GM12878 (cell line): Measurements from ENCODE around the gene SSU72. TPM values are rescaled to one million over a fixed set of nuclear protein-coding genes. Genes with fewer than 3 reads are reported as not detected.
A peak's percentile ranks its signal among the peaks of the same experiment; 100 is the strongest.

Experiments
- ATAC-seq: fragments of 200-7000 bp; cut with Tn5 transposase; 3 replicates; pipeline ENCODE4 v1.9.1; 2020; ENCODE audit warnings: mild to moderate bottlenecking, moderate library complexity
- BruUV-seq: library from RNA; stranded (reverse); fragments of 400-500 nt; replicated peaks from 2 replicates; lab custom pipeline; 2021; lab: Mats Ljungman, UMichigan
- CTCF ChIA-PET: fragments of 300-600 bp; sonication (Branson Sonifier 250); formaldehyde crosslinking; extraction: SDS; loops from one replicate; lab custom pipeline; 2021; ENCODE audit warnings: inconsistent platforms; lab: Yijun Ruan, JAX
- POLR2A ChIA-PET: fragments of 350-600 bp; formaldehyde crosslinking; extraction: SDS; loops from one replicate; lab custom pipeline; 2021; ENCODE audit warnings: inconsistent platforms; lab: Charles Lee
- RAD21 ChIA-PET: fragments of 300-600 bp; sonication (Branson Sonifier 250); formaldehyde crosslinking; loops from one replicate; lab custom pipeline; 2023; ENCODE audit warnings: antibody characterized with exemption; ENCODE audit not compliant: unreplicated experiment; lab: Charles Lee
- SMC1A ChIA-PET: fragments of 300-600 bp; sonication (Branson Sonifier 250); formaldehyde crosslinking; loops from one replicate; lab custom pipeline; 2023; ENCODE audit not compliant: unreplicated experiment, uncharacterized antibody; lab: Charles Lee
- DNase-seq: peaks from one replicate; pipeline ENCODE4 v3.0.0-alpha.2; 2011; ENCODE audit warnings: low read depth, low spot score
- FAIRE-seq: peaks from 3 replicates; lab custom pipeline; 2011; peaks lifted over from hg19 to GRCh38; lab: Jason Lieb, UNC
- H2AFZ ChIP-seq: 2 replicates; pipeline ENCODE4 v1.6.0; 2011; ENCODE audit warnings: low read depth, low read length, control low read depth; ENCODE audit not compliant: control insufficient read depth
- H3K27ac ChIP-seq: 2 replicates; pipeline ENCODE4 v1.5.1; 2011; ENCODE audit warnings: control low read depth; ENCODE audit not compliant: control insufficient read depth, insufficient read depth
- H3K27me3 ChIP-seq, 2 experiments: replicated peaks in 1 of 2; 2 replicates each; pipeline versions ENCODE4 v1.6.0 to v1.6.1; 2011; ENCODE audit warnings: low read length in 1 of 2; ENCODE audit not compliant: control insufficient read depth in 2 of 2, insufficient read depth in 2 of 2
- H3K36me3 ChIP-seq, 2 experiments: 2 replicates each; pipeline ENCODE4 v1.5.1; 2011; ENCODE audit warnings: low read length in 1 of 2; ENCODE audit not compliant: control insufficient read depth in 2 of 2, insufficient read depth in 2 of 2
- H3K4me1 ChIP-seq: 2 replicates; pipeline ENCODE4 v1.6.1; 2011; ENCODE audit warnings: mild to moderate bottlenecking, low read length, moderate library complexity, mixed read lengths; ENCODE audit not compliant: control insufficient read depth, insufficient read depth
- H3K4me2 ChIP-seq: 2 replicates; pipeline ENCODE4 v1.6.0; 2011; ENCODE audit warnings: control low read depth; ENCODE audit not compliant: control insufficient read depth, insufficient read depth
- H3K4me3 ChIP-seq: fragments of 200-600 bp; sonication (generic); 2 replicates; pipeline ENCODE4 v1.5.1; 2016
- H3K79me2 ChIP-seq: 2 replicates; pipeline ENCODE4 v1.6.0; 2011; ENCODE audit warnings: low read length; ENCODE audit not compliant: control insufficient read depth, insufficient read depth
- H3K9ac ChIP-seq: 2 replicates; pipeline ENCODE4 v1.8.0; 2011; ENCODE audit warnings: low read length, control low read depth, mixed read lengths; ENCODE audit not compliant: control insufficient read depth, insufficient read depth
- H3K9me3 ChIP-seq: replicated peaks from 3 replicates; pipeline ENCODE4 v1.5.1; 2011; ENCODE audit warnings: mild to moderate bottlenecking, low read length; ENCODE audit not compliant: control insufficient read depth, insufficient read depth
- H4K20me1 ChIP-seq: 2 replicates; pipeline ENCODE4 v1.6.0; 2011; ENCODE audit not compliant: control insufficient read depth, insufficient read depth
- BHLHE40 ChIP-seq, 2 experiments: fragments of 450-650 bp in 1 of 2; IDR thresholded peaks; 2 replicates each; pipeline ENCODE4 v1.6.1; 2011 to 2017; ENCODE audit warnings: low read depth in 2 of 2, borderline replicate concordance in 1 of 2, improper control_type of control experiment in 1 of 2, low read length in 1 of 2, mild to moderate bottlenecking in 1 of 2
- DPF2 ChIP-seq: fragments of 450-650 bp; IDR thresholded peaks from 2 replicates; pipeline ENCODE4 v1.6.1; 2017; ENCODE audit warnings: mild to moderate bottlenecking
- E2F8 ChIP-seq: fragments of 450-650 bp; IDR thresholded peaks from 2 replicates; pipeline ENCODE4 v1.6.1; 2018; ENCODE audit warnings: mild to moderate bottlenecking, low read depth, moderate library complexity; ENCODE audit not compliant: partially characterized antibody
- EGR1 ChIP-seq, 2 experiments: IDR thresholded peaks; 1 replicate in 1 of 2; 2 replicates in 1 of 2; pipeline ENCODE4 v1.6.1; 2011 to 2012; ENCODE audit warnings: low read depth in 2 of 2, low read length in 2 of 2, borderline replicate concordance in 1 of 2, mild to moderate bottlenecking in 1 of 2, moderate library complexity in 1 of 2
- IKZF1 ChIP-seq: fragments of 450-650 bp; conservative IDR thresholded peaks from 2 replicates; pipeline ENCODE4 v1.6.1; 2017; ENCODE audit warnings: antibody characterized with exemption, mild to moderate bottlenecking
- RBBP5 ChIP-seq: fragments of 200-600 bp; sonication (generic); conservative IDR thresholded peaks from 2 replicates; pipeline ENCODE4 v1.6.1; 2016
- WGBS: methylation state at CpG from one replicate; pipeline ENCODE4 v1.1.6; 2016; ENCODE audit warnings: low lambda C conversion rate; ENCODE audit not compliant: insufficient replicate concordance, insufficient coverage; ENCODE audit errors: missing lambda C conversion rate; 5-methylcytosine and 5-hydroxymethylcytosine counted together
- in situ Hi-C: fragments of 300-500 bp; cut with MboI; formaldehyde crosslinking; loops from 9 replicates; pipeline ENCODE4 v1.14.3; 2018; ENCODE audit warnings: mixed read lengths
- intact Hi-C: fragments of 100-400 bp; cut with micrococcal nuclease; formaldehyde crosslinking; loops from one replicate; pipeline ENCODE4 v1.14.2; 2022; ENCODE audit not compliant: unreplicated experiment
- polyA plus RNA-seq, 11 experiments: library from polyadenylated mRNA; depleted of rRNA in 4 of 11; unstranded in 6 of 11; stranded (reverse) in 5 of 11; fragments of >200 nt; fragmentation: Nextera tagmentation in 4 of 11; fragmentation: Illumina TruSeq in 1 of 11; extraction: Ambion mirVana in 4 of 11; extraction: Trizol in 1 of 11; gene quantifications; 1 replicate in 1 of 11; 2 replicates in 10 of 11; pipeline versions ENCODE4 v1.2.1 to v1.2.3, GENCODE V29; 2011 to 2016; ENCODE audit warnings: inconsistent platforms in 2 of 11, missing spikeins in 2 of 11, low read depth in 1 of 11
- total RNA-seq, 4 experiments: library from RNA; depleted of rRNA in 3 of 4; stranded (reverse); fragments of >200 nt in 3 of 4; fragmentation: Illumina TruSeq in 1 of 4; extraction: Trizol in 1 of 4; gene quantifications; 2 replicates each; pipeline versions ENCODE4 v1.2.1 to v1.2.3, GENCODE V29; 2013 to 2021
- TF ChIP-seq, protein P1 (sequence below), 3 experiments: IDR thresholded peaks in 2 of 3; conservative IDR thresholded peaks in 1 of 3; 2 replicates each; pipeline ENCODE4 v1.5.1; 2011; ENCODE audit warnings: low read depth in 3 of 3, low read length in 3 of 3, mild to moderate bottlenecking in 3 of 3, control low read depth in 2 of 3, moderate library complexity in 2 of 3, inconsistent platforms in 1 of 3, mixed read lengths in 1 of 3; ENCODE audit not compliant: control insufficient read depth in 2 of 3, insufficient read depth in 1 of 3; ENCODE audit errors: extremely low read depth in 1 of 3

Gene SSU72
- total and polyA plus RNA-seq, 10 of the 15 experiments (the other 5 are each of a cell fraction or from before 2014, with no cell fraction given): 28.6 to 172 (median 67.7) TPM

DNA sequence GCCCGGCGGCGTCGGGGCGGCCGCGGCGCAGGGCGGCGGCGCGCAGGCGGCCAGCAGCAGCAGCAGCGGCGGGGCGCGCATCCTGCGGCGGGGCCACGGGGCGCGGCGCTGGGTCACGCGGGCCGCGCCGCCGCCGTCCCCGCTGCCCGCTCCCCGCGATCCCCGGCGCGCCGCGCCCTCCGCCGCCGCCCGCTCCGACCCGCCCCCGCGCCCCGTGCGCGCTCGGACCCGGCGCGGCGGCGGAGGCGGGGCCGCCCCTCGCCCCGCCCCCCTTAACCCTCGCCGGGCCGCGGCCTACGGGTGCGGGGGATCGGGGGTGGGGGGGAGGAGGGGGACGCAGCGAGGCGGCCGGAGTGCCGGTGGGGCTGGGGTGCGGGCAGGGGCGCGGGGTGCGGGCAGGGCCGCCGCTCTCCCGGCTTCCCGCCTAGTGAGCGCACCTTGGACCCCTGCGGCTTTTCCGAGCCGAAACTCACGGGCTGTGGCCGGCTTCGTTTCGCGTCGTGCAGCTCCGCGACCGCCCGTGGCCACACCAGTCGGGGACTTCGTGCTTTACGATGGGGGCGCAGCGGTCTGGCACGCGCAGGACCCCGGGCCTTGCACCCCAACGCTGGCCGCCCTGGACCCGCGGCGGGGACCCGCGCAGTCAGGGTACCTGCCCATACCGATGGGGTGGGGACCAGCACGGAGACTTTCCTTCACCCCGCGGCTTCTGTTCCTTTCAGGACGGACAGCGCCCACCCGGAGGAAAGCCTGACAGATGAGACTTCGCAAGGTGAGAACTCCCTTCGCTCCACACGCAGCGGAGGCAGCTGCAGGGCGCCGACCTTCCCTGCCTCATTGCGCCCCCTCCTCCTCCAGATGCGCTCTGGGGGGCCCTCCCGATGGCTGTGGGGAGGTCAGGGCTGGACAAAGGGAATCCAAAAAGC lies 25.5 kb upstream of the SSU72 start, which contains the start of gene FNDC10:
Gene FNDC10 (minus strand): TSS at position 201 of the 926 bp plus-strand sequence. CDS start 120 bp downstream, at position 81.
- ChIA-PET POLR2A (no interaction called here), RAD21 (no interaction called here), SMC1A (no interaction called here), CTCF (no interaction called here)
- no peaks in the 10 kb centered on the region for H4K20me1 ChIP-seq
- no peak within 1 kb of the TSS for H3K4me3 ChIP-seq
- no peaks in the 10 kb centered on the region for H3K36me3 ChIP-seq
- no peaks in the 10 kb centered on the region for H3K79me2 ChIP-seq
- no peak for TF ChIP-seq RBBP5
- TF ChIP-seq EGR1 (IDR thresholded peaks at IDR 0.05; ENCODE audit: borderline replicate concordance in 1 of 2, low read depth in 2 of 2, low read length in 2 of 2): peak in 1 of 2 experiments; percentile 38; a peak in 1 of 3 replicates
- no TSS peak for BruUV-seq
- peak within 1 kb of the TSS; percentile 23 for H2AFZ ChIP-seq
- in situ Hi-C loops: no loop called here
- H3K9me3 ChIP-seq: no peaks in the 10 kb centered on the region
- peaks cover 0 to 2% of the 10 kb centered on the region in 2 experiments; a peak in 2 of 4 replicates for H3K27me3 ChIP-seq
- H3K9ac ChIP-seq: no peak within 1 kb of the TSS
- FAIRE-seq: no peak
- peak within 1 kb of the TSS; percentile 48 for H3K4me2 ChIP-seq
- no peak for DNase-seq
- 45% methylated on average over 49 of the region's 125 CpGs for WGBS
- peaks cover 40% of the 10 kb centered on the region for H3K4me1 ChIP-seq
- no peak for ATAC-seq
- intact Hi-C loops: no loop called here
- H3K27ac ChIP-seq: no peak within 1 kb of the TSS

- in situ Hi-C loops (no loop called here), intact Hi-C loops (no loop called here)
- no TSS peak for BruUV-seq
- 0 out of 3 replicates have a peak, but pooled peaks have one; percentile 4 for ATAC-seq
- ChIA-PET CTCF (no interaction called here), RAD21 (no interaction called here), SMC1A (no interaction called here), POLR2A (no interaction called here)
- FAIRE-seq: no peak
- DNase-seq: no peak
- Histone ChIP-seq H3K9ac (no peak overlapping the region), H3K4me2 (peak overlapping the region; percentile 25; the same call in 1 of the 2 replicates), H3K79me2 (no peaks in the 10 kb centered on the region), H3K36me3 (no peaks in the 10 kb centered on the region), H3K27ac (no peak overlapping the region), H3K4me3 (no peak overlapping the region), H4K20me1 (no peaks in the 10 kb centered on the region), H3K27me3 (peaks cover 0 to 2% of the 10 kb centered on the region in 2 experiments; a peak in 2 of 4 replicates), H2AFZ (peak overlapping the region; percentile 12; the same call in 1 of the 2 replicates), H3K4me1 (peaks cover 40% of the 10 kb centered on the region), H3K9me3 (no peaks in the 10 kb centered on the region)
- 31% methylated on average over 110 of the region's 111 CpGs for WGBS
- TF ChIP-seq DPF2: 0 out of 2 replicates have a peak, but pooled peaks have one; percentile 25
- TF ChIP-seq, protein P1, sequence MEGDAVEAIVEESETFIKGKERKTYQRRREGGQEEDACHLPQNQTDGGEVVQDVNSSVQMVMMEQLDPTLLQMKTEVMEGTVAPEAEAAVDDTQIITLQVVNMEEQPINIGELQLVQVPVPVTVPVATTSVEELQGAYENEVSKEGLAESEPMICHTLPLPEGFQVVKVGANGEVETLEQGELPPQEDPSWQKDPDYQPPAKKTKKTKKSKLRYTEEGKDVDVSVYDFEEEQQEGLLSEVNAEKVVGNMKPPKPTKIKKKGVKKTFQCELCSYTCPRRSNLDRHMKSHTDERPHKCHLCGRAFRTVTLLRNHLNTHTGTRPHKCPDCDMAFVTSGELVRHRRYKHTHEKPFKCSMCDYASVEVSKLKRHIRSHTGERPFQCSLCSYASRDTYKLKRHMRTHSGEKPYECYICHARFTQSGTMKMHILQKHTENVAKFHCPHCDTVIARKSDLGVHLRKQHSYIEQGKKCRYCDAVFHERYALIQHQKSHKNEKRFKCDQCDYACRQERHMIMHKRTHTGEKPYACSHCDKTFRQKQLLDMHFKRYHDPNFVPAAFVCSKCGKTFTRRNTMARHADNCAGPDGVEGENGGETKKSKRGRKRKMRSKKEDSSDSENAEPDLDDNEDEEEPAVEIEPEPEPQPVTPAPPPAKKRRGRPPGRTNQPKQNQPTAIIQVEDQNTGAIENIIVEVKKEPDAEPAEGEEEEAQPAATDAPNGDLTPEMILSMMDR (IDR thresholded peaks at IDR 0.05 in 2 of 3, conservative IDR thresholded peaks at IDR 0.05 in 1 of 3; ENCODE audit: control insufficient read depth in 2 of 3, extremely low read depth in 1 of 3, insufficient read depth in 1 of 3, low read depth in 3 of 3, low read length in 3 of 3): 0 out of 6 replicates have a peak, but pooled peaks of 2 of the 3 experiments have one; percentile 1 to 4
- TF ChIP-seq E2F8: no peak
- peak in 1 of 2 experiments; percentile 47; a peak in 2 of 4 replicates for TF ChIP-seq BHLHE40 (IDR thresholded peaks at IDR 0.05; ENCODE audit: borderline replicate concordance in 1 of 2, low read depth in 2 of 2, low read length in 1 of 2)
- TF ChIP-seq IKZF1: peak; percentile 63
Measured at GRCh38 chr1:1599030-1599934, 24.6 kb upstream of the SSU72 start.
